Measurements from ENCODE around the gene RNF43. TPM values are rescaled to one million over a fixed set of nuclear protein-coding genes. Genes with fewer than 3 reads are reported as not detected.
A peak's percentile ranks its signal among the peaks of the same experiment; 100 is the strongest.

The RNF43 gene
- total RNA-seq, 5 donors from 2014 or later (not counting 1 experiment from before 2014, with no cell fraction given) = 1.2 to 4.0 (median 1.8) TPM

- no peaks in the 10 kb centered on the region for H3K27me3 Mint-ChIP-seq
- Histone ChIP-seq H3K27me3 (replicated peaks in 1 of 2; ENCODE audit: control insufficient read depth in 2 of 2, extremely low read depth in 1 of 2, insufficient read depth in 2 of 2, low read length in 1 of 2) (no peaks in the 10 kb centered on the region), H3K27ac (ENCODE audit: low read length) (no peak overlapping the region), H3K4me1 (ENCODE audit: control insufficient read depth in 1 of 2, extremely low read depth in 1 of 2, insufficient read depth in 2 of 2, low read length in 2 of 2) (peaks cover 0 to 30% of the 10 kb centered on the region in 2 experiments), H3K9me3 (no peaks in the 10 kb centered on the region), H3K4me3 (ENCODE audit: control insufficient read depth in 1 of 2, extremely low read depth in 1 of 2, low read length in 1 of 2) (no peak overlapping the region), H3K36me3 (ENCODE audit: control insufficient read depth in 2 of 2, extremely low read depth in 1 of 2, insufficient read depth in 1 of 2, low read length in 1 of 2) (peaks cover 0 to 2% of the 10 kb centered on the region in 2 donors)
- H3K4me1 Mint-ChIP-seq = peaks cover 5 to 16% (median 6%) of the 10 kb centered on the region in 3 donors
- H3K36me3 Mint-ChIP-seq = peaks cover 8% of the 10 kb centered on the region
- ChIA-PET CTCF (interaction anchor here in 1 of 2 donors (1.5 kb wide), 1 partner anchor 18 kb away, joined by 3 read pairs; no protein-coding TSS in a partner anchor), POLR2A (interaction anchor here in 1 of 2 donors (1.1 kb wide), 1 partner anchor 50 kb away, joined by 3 read pairs; no protein-coding TSS in a partner anchor)
- H3K4me3 Mint-ChIP-seq = no peak overlapping the region
- no peak for DNase-seq
- H3K9me3 Mint-ChIP-seq = no peaks in the 10 kb centered on the region
- no peak overlapping the region for H3K27ac Mint-ChIP-seq
- ATAC-seq (replicated peaks in 1 of 4) = no peak
- WGBS (ENCODE audit: insufficient coverage) = 90% methylated on average over 5 of the region's 6 CpGs
Measured at GRCh38 chr17:58371300-58371950, 45.9 kb downstream of the RNF43 start.

- peaks cover 10 to 23% (median 11%) of the 10 kb centered on the region in 3 donors for H3K4me1 Mint-ChIP-seq
- no peaks in the 10 kb centered on the region for H3K9me3 ChIP-seq
- peaks cover 8% of the 10 kb centered on the region for H3K36me3 Mint-ChIP-seq
- H3K4me3 Mint-ChIP-seq = peak overlapping the region in 1 of 3 donors; percentile 25
- DNase-seq (no peak), ATAC-seq (replicated peaks in 1 of 4) (no peak)
- H3K4me1 ChIP-seq (ENCODE audit: control insufficient read depth in 1 of 2, extremely low read depth in 1 of 2, insufficient read depth in 2 of 2, low read length in 2 of 2) = peaks cover 3 to 34% of the 10 kb centered on the region in 2 experiments
- WGBS (ENCODE audit: insufficient coverage) = 93% methylated on average over 7 of the region's 9 CpGs
- H3K27me3 ChIP-seq (replicated peaks in 1 of 2; ENCODE audit: control insufficient read depth in 2 of 2, extremely low read depth in 1 of 2, insufficient read depth in 2 of 2, low read length in 1 of 2) = no peaks in the 10 kb centered on the region
- no peaks in the 10 kb centered on the region for H3K27me3 Mint-ChIP-seq
- no peak overlapping the region for H3K27ac ChIP-seq (ENCODE audit: low read length)
- H3K4me3 ChIP-seq (ENCODE audit: control insufficient read depth in 1 of 2, extremely low read depth in 1 of 2, low read length in 1 of 2) = no peak overlapping the region
- ChIA-PET CTCF (interaction anchor here in 1 of 2 donors (1.5 kb wide), 1 partner anchor 19 kb away, joined by 3 read pairs; no protein-coding TSS in a partner anchor), POLR2A (interaction anchor here in 1 of 2 donors (1.1 kb wide), 1 partner anchor 51 kb away, joined by 3 read pairs; no protein-coding TSS in a partner anchor)
- peaks cover 0 to 2% of the 10 kb centered on the region in 2 donors for H3K36me3 ChIP-seq (ENCODE audit: control insufficient read depth in 2 of 2, extremely low read depth in 1 of 2, insufficient read depth in 1 of 2, low read length in 1 of 2)
- peak overlapping the region in 1 of 2 donors; percentile 73 for H3K27ac Mint-ChIP-seq
- H3K9me3 Mint-ChIP-seq = no peaks in the 10 kb centered on the region
Measured at GRCh38 chr17:58370716-58371115, 46.6 kb downstream of the RNF43 start.

- WGBS (ENCODE audit: insufficient coverage) = 17% methylated on average over 1 of the region's 5 CpGs
- H3K27me3 ChIP-seq (replicated peaks in 1 of 2; ENCODE audit: control insufficient read depth in 2 of 2, extremely low read depth in 1 of 2, insufficient read depth in 2 of 2, low read length in 1 of 2) = no peaks in the 10 kb centered on the region
- Mint-ChIP-seq H3K27me3 (no peaks in the 10 kb centered on the region), H3K36me3 (peaks cover 8% of the 10 kb centered on the region), H3K27ac (peak overlapping the region in 1 of 2 donors; percentile 73), H3K4me3 (peak overlapping the region in 1 of 3 donors; percentile 25), H3K4me1 (peaks cover 10 to 27% (median 11%) of the 10 kb centered on the region in 3 donors), H3K9me3 (no peaks in the 10 kb centered on the region)
- ChIA-PET POLR2A (interaction anchor here in 1 of 2 donors (0.7 to 1.1 kb wide), 2 partner anchors 47 to 51 kb away, joined by 3 read pairs; partner anchors contain the start of gene RNF43), CTCF (interaction anchor here in 1 of 2 donors (1.5 kb wide), 1 partner anchor 19 kb away, joined by 3 read pairs; no protein-coding TSS in a partner anchor)
- H3K27ac ChIP-seq (ENCODE audit: low read length) = no peak overlapping the region
- H3K36me3 ChIP-seq (ENCODE audit: control insufficient read depth in 2 of 2, extremely low read depth in 1 of 2, insufficient read depth in 1 of 2, low read length in 1 of 2) = peaks cover 0 to 2% of the 10 kb centered on the region in 2 donors
- no peak overlapping the region for H3K4me3 ChIP-seq (ENCODE audit: control insufficient read depth in 1 of 2, extremely low read depth in 1 of 2, low read length in 1 of 2)
- peaks cover 3 to 34% of the 10 kb centered on the region in 2 experiments for H3K4me1 ChIP-seq (ENCODE audit: control insufficient read depth in 1 of 2, extremely low read depth in 1 of 2, insufficient read depth in 2 of 2, low read length in 2 of 2)
- ATAC-seq (replicated peaks in 1 of 4) = no peak
- no peaks in the 10 kb centered on the region for H3K9me3 ChIP-seq
- peak in 1 of 35 experiments; percentile 25 for DNase-seq
Measured at GRCh38 chr17:58370309-58370708, 47.0 kb downstream of the RNF43 start.

- H3K4me1 Mint-ChIP-seq = peaks cover 10 to 28% (median 11%) of the 10 kb centered on the region in 3 donors
- WGBS (ENCODE audit: insufficient coverage) = 83% methylated on average over 2 of the region's 5 CpGs
- peaks cover 3% of the 10 kb centered on the region for H3K36me3 Mint-ChIP-seq
- peaks cover 3 to 34% of the 10 kb centered on the region in 2 experiments for H3K4me1 ChIP-seq (ENCODE audit: control insufficient read depth in 1 of 2, extremely low read depth in 1 of 2, insufficient read depth in 2 of 2, low read length in 2 of 2)
- H3K27me3 ChIP-seq (replicated peaks in 1 of 2; ENCODE audit: control insufficient read depth in 2 of 2, extremely low read depth in 1 of 2, insufficient read depth in 2 of 2, low read length in 1 of 2) = no peaks in the 10 kb centered on the region
- H3K9me3 ChIP-seq = no peaks in the 10 kb centered on the region
- peak overlapping the region in 1 of 2 donors; percentile 27 for H3K27ac Mint-ChIP-seq
- H3K36me3 ChIP-seq (ENCODE audit: control insufficient read depth in 2 of 2, extremely low read depth in 1 of 2, insufficient read depth in 1 of 2, low read length in 1 of 2) = peaks cover 0 to 2% of the 10 kb centered on the region in 2 donors
- CTCF ChIA-PET = interaction anchor here in 1 of 2 donors (0.6 to 1.5 kb wide), 2 partner anchors 11 to 20 kb away, joined by 3 to 4 read pairs; no protein-coding TSS in a partner anchor
- no peak overlapping the region for H3K4me3 Mint-ChIP-seq
- no peak for DNase-seq
- ATAC-seq (replicated peaks in 1 of 4) = no peak
- H3K4me3 ChIP-seq (ENCODE audit: control insufficient read depth in 1 of 2, extremely low read depth in 1 of 2, low read length in 1 of 2) = no peak overlapping the region
- no peaks in the 10 kb centered on the region for H3K9me3 Mint-ChIP-seq
- H3K27me3 Mint-ChIP-seq = no peaks in the 10 kb centered on the region
- POLR2A ChIA-PET = interaction anchor here in 1 of 2 donors (0.7 kb wide), 1 partner anchor 48 kb away, joined by 3 read pairs; the partner anchor contains the start of gene RNF43
- H3K27ac ChIP-seq (ENCODE audit: low read length) = no peak overlapping the region
Measured at GRCh38 chr17:58369214-58370031, 47.9 kb downstream of the RNF43 start.

- no peak overlapping the region for H3K27ac Mint-ChIP-seq
Measured at GRCh38 chr17:58368860-58369213, 48.5 kb downstream of the RNF43 start.

More at GRCh38 chr17:58368860-58369213, 48.5 kb downstream of the RNF43 start:
- no peaks in the 10 kb centered on the region for H3K27me3 Mint-ChIP-seq
- Histone ChIP-seq H3K9me3 (no peaks in the 10 kb centered on the region), H3K27ac (ENCODE audit: low read length) (no peak overlapping the region), H3K4me1 (ENCODE audit: control insufficient read depth in 1 of 2, extremely low read depth in 1 of 2, insufficient read depth in 2 of 2, low read length in 2 of 2) (peaks cover 3 to 34% of the 10 kb centered on the region in 2 experiments), H3K27me3 (replicated peaks in 1 of 2; ENCODE audit: control insufficient read depth in 2 of 2, extremely low read depth in 1 of 2, insufficient read depth in 2 of 2, low read length in 1 of 2) (no peaks in the 10 kb centered on the region), H3K36me3 (ENCODE audit: control insufficient read depth in 2 of 2, extremely low read depth in 1 of 2, insufficient read depth in 1 of 2, low read length in 1 of 2) (peaks cover 0 to 2% of the 10 kb centered on the region in 2 donors), H3K4me3 (ENCODE audit: control insufficient read depth in 1 of 2, extremely low read depth in 1 of 2, low read length in 1 of 2) (no peak overlapping the region)
- 100% methylated on average over 1 of the region's 3 CpGs for WGBS (ENCODE audit: insufficient coverage)
- no peak overlapping the region for H3K4me3 Mint-ChIP-seq
- ChIA-PET POLR2A (no interaction called here), CTCF (no interaction called here)
- peaks cover 10 to 28% (median 11%) of the 10 kb centered on the region in 3 donors for H3K4me1 Mint-ChIP-seq
- ATAC-seq (replicated peaks in 1 of 4) = no peak
- DNase-seq = no peak
- peaks cover 3% of the 10 kb centered on the region for H3K36me3 Mint-ChIP-seq
- H3K9me3 Mint-ChIP-seq = no peaks in the 10 kb centered on the region
